Measurements from ENCODE around the gene CAND2.
"Not testable (repeated sequence)": the region's sequence is repeated elsewhere in the genome, so short reads cannot be mapped to it uniquely, and the experiment has no call there.

DNA sequence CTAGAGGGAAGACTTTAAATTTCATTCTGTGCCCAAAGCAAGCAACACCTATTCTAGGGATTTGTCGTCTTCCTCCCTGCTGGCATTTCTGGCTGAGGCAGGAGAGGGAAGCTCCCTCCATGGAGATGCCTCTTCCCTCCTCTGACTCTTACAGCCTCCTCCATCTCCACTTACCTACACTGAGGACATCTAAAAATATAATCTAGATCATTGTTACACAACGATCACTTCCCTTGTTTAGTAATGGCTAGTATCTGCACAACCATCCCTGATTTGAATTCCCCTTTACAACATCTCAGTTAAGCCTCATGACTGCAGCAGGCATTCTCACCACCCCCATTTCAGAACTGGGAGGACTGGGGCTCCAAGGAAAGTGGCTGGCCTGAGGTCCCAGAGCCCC is 57.4 kb downstream of the CAND2 start:
- TF ChIP-seq, protein P1, sequence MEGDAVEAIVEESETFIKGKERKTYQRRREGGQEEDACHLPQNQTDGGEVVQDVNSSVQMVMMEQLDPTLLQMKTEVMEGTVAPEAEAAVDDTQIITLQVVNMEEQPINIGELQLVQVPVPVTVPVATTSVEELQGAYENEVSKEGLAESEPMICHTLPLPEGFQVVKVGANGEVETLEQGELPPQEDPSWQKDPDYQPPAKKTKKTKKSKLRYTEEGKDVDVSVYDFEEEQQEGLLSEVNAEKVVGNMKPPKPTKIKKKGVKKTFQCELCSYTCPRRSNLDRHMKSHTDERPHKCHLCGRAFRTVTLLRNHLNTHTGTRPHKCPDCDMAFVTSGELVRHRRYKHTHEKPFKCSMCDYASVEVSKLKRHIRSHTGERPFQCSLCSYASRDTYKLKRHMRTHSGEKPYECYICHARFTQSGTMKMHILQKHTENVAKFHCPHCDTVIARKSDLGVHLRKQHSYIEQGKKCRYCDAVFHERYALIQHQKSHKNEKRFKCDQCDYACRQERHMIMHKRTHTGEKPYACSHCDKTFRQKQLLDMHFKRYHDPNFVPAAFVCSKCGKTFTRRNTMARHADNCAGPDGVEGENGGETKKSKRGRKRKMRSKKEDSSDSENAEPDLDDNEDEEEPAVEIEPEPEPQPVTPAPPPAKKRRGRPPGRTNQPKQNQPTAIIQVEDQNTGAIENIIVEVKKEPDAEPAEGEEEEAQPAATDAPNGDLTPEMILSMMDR (IDR thresholded peaks at IDR 0.05) = not testable (repeated sequence)
- TF ChIP-seq EP300 (IDR thresholded peaks at IDR 0.05) = not testable (repeated sequence)
